Esophagus squamous epithelium (tissue), 4 donors: ENCODE results near the gene CSPG5.

Experiments used
- POLR2A ChIP-seq, 4 donors: fragments of 450-650 bp; IDR thresholded peaks; one replicate each; pipeline ENCODE4 v1.6.1; 2017; ENCODE audit warnings: antibody characterized with exemption in 4 of 4, mild to moderate bottlenecking in 4 of 4, moderate library complexity in 3 of 4
- TF ChIP-seq, protein P1 (sequence below), 6 experiments: fragments of 450-650 bp in 4 of 6; fragments of 200-600 bp in 2 of 6; sonication (generic) in 2 of 6; IDR thresholded peaks; one replicate each; pipeline ENCODE4 v1.5.1; 2016 to 2019; ENCODE audit warnings: antibody characterized with exemption in 6 of 6, mild to moderate bottlenecking in 4 of 6, moderate library complexity in 4 of 6

DNA sequence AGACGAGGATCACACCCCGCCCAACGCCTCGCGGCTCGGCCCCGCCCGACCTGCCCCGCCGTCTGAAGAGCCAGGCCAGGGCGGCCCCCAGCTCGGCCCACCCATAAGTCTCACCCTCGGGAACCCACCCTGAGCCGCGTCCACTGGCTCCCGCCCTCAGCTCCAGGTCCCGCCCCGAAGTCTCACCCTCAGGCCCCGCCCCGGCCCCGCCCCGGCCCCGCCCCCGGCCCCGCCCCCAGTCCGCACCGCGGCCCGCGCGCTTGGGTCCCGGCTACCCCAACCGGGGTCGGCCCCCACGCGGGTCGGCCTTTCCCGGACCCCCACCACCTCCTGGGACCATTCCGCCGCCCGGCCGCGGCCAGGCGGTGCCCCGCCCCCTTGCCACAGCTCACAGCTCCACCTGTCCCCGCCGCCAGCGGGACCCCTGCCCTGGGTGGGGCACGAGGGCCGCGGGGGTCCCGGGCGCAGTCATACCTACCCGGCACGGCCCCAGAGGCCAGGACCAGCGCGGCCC lies 489 bp downstream of the CSPG5 start:
- TF ChIP-seq, protein P1, sequence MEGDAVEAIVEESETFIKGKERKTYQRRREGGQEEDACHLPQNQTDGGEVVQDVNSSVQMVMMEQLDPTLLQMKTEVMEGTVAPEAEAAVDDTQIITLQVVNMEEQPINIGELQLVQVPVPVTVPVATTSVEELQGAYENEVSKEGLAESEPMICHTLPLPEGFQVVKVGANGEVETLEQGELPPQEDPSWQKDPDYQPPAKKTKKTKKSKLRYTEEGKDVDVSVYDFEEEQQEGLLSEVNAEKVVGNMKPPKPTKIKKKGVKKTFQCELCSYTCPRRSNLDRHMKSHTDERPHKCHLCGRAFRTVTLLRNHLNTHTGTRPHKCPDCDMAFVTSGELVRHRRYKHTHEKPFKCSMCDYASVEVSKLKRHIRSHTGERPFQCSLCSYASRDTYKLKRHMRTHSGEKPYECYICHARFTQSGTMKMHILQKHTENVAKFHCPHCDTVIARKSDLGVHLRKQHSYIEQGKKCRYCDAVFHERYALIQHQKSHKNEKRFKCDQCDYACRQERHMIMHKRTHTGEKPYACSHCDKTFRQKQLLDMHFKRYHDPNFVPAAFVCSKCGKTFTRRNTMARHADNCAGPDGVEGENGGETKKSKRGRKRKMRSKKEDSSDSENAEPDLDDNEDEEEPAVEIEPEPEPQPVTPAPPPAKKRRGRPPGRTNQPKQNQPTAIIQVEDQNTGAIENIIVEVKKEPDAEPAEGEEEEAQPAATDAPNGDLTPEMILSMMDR (IDR thresholded peaks at IDR 0.05): no peak
- TF ChIP-seq POLR2A (IDR thresholded peaks at IDR 0.05): no peak
